NT2/D1 (cell line): ENCODE results near the gene G2E3.

Experiments used
- SUZ12 ChIP-seq: IDR thresholded peaks from 2 replicates; pipeline ENCODE4 v1.6.1; 2011; ENCODE audit not compliant: insufficient read length, insufficient read depth; ENCODE audit errors: extremely low read depth
- ZNF274 ChIP-seq: IDR thresholded peaks from 2 replicates; pipeline ENCODE4 v1.6.1; 2011; ENCODE audit warnings: mild to moderate bottlenecking, low read depth, low read length

DNA sequence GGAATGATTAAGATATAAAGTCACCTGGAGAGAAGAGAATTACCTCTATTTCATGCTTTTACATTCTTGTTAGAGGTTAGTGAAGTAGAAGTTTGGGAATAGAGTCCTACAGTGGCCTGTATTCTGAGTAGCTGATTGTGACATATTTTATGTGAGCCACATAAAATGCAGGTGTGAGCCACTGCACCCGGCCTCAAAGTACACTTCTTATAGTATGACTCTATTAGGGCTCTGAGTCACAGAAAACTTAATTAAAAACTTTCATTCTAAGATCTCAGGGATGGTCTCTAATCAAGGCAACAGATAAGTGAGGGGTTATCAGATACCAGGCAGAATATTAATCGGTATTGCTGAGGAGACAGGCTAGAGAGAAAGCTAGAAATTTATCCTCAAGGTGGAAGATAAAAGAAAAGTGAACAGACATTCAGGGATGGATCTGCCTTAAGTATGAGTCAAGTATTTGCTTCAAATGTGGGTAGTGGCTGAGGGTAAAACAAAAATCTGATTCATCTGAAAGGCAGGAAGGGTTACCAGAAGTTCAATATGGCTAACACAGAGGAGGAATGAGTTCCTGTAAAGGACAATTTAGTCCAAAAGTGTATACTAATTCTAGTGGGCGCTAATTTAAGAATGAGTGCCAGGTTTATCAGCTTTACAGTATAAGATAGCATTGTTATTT is 5.5 kb upstream of the G2E3 start:
- no peak for TF ChIP-seq SUZ12
- no peak for TF ChIP-seq ZNF274
